Activated CD4-positive, alpha-beta T cell treated with anti-CD3 and anti-CD28 coated beads, Interleukin-10, Interleukin-2, amounts not matched to agents 100 ng/mL and 50 ng/mL, durations not matched to agents 16 hours and 8 hours (primary cell): ENCODE results near the gene ARMH2.

ENCODE experiments used
- DNase-seq: peaks from one replicate; pipeline ENCODE4 v3.0.0-alpha.2; 2020

Gene ARMH2

DNA sequence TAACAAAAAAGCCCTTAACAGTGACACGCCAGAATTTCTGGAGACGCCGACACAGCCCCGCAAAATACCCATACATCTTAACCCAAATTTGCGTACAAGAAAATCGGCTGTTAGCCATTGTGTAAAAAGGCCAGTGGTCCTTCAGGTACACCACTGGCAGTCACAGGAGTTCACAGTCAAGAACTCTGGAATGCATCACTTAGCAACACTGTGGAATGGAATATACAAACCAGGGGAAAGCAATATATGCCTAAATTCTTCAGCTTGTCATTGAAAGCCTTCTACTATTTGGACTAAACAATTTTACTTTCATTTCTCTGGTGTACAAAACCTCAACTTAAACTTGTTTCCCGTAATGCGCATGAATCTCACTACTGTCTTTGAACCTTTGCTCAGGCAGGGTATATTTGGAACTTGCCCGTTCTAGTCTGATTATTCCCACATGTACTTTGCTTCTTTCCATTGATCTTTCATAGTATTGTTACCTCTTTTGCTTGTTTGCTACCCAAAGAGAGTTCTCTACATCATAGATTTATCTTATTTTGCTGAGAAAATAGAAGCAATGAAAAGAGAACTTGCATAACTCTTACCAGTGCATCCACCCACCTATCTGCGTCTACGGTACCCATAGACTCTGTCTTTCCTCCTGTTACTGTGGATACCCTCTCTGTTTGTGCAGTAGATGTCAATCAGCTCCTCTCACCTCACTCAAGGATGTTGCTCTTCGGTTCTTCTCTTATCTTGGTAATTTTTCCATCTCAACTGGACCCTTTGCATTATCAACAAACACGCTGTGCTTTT lies at the start of gene ARMH2:
ARMH2 (minus strand) TSS at position 178 of the 801 bp plus-strand sequence; CDS start at position 118, 60 bp downstream.
- no peak for DNase-seq

DNA sequence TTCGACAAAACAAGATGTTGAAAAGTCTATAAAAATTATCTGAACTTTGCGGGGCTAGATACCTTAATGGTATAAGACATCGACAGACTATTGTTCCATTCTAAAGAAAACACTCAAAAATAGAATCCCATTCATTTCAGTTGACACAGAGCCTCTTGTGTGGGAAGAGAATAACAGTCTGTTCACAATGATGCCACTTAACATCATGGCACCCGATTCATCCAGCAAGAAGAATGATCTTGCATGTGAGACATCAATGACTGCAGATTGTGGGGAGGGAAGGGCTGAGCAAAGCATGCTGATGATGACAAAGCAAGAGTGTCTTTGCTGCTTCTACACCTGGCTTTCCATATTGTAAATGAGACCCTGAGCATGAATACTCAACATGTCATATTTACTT lies 49.7 kb upstream of the ARMH2 start:
- DNase-seq, result no peak

DNA sequence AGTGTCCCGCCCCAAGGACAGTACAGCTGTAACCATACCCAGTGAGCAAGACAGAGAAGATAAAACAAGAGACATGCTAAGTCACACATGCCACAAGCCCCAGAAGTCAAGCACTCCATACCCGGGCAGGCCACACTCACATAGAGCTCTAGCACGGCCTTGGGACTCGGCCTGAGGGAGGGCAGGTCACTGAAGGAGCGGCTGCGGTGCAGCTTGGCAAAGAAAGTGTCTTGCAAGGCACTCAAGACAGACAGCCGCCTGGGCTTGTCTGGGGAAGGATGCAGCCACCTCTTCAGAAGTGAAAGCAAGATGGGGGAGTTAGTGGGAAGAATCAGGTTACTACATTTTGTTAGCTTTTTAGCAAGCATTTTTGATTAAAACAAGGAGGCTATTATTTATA lies 48.7 kb upstream of the ARMH2 start:
- DNase-seq, result no peak

DNA sequence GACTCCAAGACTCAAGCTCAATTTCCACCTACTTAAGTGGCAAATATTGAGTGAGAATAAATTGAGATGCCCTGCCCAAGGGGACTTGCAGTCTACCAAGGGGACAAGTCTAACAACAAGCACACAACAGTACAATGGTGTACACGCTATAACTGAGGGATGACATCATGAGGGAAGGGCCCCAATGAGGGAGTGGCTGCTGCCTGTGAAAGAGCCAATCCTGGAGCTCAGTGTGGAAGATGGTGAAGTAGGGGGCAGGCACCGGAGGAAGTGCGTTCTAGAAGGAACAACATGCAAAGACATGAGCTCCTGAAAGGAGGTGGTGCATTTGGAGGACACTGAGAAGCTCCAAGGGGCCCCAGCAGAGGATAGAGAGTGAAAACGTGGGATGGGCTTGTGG lies 46.9 kb upstream of the ARMH2 start:
- no peak for DNase-seq

DNA sequence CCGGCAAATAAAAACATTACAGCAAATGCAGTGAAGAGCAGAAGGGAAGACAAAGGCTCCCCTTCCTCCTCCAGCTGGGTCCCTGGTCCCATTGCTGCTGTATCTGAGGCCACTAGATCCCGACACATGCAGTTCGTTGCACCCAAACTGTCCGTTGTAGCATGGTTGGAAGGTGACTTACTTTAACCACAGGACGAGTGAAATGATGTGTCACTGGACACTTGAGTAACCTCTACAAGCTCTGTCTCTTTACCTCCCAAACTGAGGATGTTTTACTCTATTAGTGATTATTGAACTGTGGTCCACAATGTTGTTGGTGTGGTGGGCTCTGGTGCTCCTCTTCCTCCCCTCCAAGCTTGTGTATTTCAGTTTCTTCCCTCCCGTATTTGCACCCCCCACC lies 46.2 kb upstream of the ARMH2 start:
- no peak for DNase-seq

DNA sequence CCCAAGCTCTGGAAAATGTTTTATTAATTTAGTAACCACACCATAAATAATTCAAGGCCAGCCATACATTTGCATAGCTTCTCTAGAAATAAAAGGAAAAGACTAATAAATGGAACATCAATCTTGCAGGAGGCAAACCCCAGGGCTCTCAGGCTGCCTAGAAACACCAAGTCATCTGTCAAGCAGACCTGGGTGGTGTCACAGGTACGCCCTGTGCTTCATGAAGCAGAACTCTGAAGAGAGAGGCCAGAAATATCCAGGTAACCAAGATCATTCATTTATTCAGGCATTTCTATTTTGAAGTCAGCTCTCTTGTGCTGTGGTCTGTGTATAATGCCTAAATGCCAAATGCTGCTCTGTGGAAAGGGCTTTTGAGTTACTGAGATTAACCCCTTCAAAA lies 45.3 kb upstream of the ARMH2 start:
- DNase-seq, result no peak

DNA sequence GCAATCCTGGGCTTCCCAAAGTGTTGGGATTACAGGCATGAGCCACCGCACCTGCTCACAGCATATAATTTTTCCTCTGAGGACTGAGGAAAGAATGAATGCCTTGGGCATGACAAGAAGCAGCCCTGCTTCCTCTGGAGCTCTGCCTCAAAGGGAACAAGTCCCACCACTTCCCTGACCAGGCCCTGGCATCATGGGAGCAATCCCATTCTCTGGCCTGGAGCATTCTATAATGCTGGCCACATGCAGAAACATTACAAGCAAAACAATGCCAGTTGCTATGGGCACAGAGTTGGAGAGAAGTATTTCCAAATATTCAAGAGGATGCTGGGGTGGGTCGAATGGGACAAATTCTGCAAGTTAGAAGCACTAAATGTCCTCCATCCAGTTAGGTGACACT lies 41.5 kb upstream of the ARMH2 start:
- no peak for DNase-seq

DNA sequence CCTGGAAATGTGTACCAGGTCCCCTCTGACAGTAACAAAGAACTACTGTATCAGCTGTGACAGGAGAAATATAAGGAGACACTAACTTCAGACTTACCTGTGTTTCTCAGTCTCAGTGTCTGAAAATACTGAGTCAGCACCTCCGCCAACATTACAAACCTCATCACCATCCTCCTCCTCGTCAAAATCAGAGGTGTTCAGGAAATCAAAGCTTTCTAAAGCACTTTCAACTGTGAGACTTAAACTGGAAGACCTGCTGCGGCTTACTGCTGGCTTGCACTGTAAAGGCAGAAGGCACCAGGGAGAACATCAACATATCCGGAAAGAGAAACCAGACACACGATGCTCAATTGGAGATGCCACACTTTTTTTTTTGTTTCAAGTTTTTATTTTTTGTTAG lies 40.3 kb upstream of the ARMH2 start:
- no peak for DNase-seq

DNA sequence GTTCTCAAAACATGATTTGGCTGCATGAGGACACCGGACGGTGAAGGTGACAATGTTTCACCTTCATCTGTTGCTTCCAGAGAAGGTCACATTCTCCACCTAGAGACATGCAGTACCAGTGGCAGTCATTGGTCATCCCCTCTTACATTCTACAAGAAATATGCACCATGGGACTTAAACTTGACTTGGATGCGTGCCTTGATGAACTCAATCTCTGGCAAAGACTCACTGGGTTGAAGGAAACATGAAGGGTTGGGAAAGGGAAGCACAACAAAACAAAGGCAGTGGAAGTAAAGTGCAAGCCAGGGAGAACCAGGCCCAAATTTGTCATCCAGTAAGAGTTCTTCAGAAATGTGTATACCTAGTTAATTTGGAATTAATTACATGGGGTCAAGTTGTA lies 39.4 kb upstream of the ARMH2 start:
- DNase-seq, result no peak

DNA sequence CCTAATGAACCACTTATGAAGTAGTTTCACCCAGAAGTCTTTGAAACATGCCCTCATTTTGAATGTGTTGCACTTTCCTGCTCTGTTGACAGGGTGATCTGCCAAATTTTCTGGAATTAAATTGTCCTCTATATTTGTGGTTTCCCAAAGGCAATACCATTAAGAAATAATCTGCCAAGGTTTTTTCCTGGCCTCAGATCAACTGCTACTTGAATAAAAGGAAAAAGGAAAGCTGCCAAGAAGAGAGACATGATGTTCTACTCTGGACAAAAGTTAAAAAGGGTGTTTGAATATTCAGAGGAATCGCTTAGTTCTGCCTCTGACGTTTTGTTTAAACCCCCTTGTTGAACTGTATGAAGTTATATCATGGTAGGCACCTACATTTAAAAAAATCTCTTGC lies 37.4 kb upstream of the ARMH2 start:
- no peak for DNase-seq

DNA sequence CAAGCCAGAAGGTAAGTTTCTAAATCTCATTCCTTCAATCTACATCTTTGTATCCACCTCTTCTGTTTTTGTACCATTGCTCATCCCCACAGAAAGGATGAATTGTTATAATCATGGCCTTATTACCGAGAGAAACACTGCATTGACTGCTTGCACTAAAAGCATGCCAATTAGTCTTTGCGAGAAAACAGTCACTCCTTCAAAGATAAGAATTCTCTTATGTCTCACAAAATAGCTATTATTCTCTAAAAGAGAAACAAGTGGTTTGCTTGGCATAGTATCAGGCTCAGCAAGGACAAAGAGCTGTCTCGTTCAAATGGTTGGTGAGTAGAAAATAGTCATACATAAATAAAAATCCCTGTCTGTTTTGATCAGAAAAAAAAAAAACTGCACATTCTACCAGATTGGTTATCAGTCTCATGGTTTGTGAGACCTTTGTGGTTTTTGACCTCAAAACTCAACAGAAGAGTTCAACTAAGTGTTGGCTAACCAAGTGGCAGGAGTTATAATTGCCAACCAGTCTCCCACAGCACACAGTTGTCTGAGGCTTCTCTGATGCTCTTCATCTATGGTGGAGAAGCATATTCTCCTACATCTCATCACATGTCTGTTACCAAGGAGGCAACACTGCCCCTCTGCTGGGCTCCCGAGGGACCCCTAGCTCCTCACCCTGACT lies 35.1 kb upstream of the ARMH2 start:
- DNase-seq, result no peak

DNA sequence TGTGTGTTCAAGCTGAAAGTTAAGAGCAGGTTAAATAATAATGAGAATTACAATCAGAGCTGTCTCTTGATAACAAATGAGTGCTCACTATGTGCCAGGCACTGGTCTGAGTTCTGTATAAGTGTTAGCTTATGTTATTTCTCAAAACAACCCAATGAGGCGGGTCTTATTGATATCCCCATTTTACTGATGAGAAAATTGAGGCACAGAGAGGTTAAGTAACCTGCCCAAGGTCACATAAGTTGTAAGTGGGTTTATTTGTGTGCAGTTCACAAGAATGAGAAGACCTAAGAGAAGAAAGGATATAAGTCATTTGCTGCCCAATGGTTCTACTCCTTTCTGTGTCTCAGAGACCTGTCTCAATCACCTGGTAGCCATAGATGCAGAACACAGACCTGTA lies 34.1 kb upstream of the ARMH2 start:
- no peak for DNase-seq

DNA sequence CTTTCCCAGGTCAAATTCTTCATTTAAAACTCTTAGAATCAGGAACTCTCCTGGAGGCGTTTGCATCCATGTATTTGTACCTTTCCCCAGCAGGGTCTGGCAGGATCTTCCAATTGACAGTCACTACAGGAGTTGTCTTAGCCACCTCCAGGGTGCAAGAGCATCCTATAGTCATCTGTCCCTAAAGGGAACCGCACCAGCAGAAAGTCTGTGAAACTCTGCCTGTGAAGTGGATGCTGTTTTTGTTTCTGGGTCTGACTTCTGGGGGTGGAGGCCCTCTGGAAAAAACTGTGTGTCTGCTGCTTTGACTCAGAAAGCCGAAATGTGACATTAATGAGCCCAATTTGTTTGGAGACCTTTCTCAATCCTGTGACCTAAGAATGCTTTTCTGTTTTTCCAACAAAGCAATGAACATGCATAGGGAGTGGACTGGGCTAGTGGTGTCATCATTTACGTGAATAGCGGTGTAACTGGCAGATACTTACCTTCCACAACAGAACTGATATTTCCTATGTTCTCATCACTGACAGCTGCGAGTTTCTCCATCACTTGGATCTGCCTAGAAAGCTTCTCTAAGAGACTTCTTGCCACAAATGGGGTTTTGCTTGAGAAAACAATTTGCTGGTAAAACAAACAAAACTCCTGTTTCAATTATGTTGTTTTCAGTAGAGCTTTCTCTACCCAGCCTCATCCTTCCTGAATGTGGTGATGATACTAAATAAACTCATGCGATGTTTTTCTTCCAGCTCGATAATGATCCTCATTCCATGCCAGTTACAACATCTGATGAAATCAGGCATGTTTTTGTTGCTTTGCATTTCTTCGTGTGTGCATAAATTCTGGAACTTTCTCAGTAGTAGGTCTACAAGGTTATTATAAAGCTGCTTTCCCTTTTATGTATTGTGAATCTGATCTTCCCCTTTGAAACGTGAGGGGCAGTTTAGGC lies 33.3 kb upstream of the ARMH2 start:
- no peak for DNase-seq

DNA sequence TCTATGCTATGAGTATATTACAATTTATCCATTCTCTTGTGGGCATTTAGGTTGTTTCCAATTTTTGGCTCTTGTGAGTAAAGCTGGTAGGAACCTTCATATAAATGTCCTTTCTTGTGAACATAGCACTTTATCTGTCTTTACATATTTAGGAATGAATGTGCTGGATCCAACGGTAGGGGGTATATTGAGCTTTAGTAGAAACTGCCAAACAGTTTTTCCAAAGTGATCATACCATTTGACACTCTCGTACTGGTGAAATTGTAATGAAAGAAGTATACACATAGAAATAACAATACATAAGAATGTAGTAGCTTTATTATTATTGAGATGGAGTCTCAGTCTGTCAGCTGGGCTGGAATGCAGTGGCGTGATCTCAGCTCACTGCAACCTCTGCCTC lies 30.9 kb upstream of the ARMH2 start:
- no peak for DNase-seq

DNA sequence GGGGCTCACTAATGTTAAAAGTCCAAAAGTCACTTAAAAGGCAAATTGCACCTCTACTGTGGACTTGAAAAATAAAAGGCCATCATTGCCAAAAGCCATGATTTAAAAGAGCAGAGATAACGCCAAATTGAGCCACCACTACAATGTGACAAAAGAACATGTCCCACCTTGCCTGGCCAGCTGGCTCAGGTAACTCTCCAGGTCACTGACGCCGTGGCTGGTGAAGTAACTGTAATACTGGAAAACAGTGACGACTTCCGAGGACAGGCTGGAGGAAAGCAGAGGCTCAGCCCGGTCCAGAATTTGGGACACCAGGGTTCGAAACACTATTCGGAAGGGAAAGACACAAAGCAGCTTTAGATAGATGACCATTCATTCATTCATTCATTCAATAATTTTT lies 29.3 kb upstream of the ARMH2 start:
- no peak for DNase-seq

DNA sequence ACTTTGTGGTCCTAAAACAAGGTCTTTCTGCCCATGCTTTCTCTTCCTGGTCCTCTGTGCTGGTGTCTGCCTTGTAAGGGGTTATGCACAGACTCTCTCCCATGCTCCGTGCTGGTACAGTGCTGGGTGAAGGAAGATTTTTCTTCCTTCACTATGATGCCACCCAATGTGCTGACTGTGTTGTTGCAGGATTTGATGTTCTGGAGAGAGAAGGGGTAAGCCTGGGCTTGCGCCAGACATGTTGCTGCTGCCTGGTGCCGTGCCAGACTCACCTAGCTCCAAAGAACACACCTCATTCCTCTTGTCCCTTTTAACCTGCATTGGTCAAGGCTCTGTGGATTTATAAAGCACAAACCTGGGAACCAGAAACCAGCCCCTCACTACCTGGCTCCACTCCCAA lies 28.4 kb upstream of the ARMH2 start:
- DNase-seq, result no peak

DNA sequence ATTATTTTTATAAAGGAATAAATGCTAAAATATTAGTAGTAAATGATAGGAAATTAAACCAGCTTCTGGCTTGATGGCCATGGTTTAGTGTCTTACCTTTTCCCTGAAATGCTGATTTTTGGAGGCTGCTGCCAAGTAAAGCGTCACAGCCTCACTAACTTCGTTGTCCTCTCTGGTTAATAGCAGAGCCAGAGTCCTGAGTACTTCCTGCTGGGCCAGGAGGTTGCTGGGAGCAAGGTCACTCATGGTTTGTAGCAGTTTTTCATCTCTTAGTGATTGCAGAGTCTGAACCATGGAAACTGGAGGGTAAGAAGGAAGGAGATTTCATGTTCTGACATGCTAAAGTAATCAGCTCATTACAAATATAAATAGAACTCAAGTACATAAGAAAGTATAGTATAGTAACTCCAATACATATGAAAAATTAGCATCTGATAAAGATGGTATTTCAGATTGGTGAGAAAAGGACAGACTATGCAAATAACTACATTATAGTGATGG lies 26.5 kb upstream of the ARMH2 start:
- DNase-seq, result no peak

DNA sequence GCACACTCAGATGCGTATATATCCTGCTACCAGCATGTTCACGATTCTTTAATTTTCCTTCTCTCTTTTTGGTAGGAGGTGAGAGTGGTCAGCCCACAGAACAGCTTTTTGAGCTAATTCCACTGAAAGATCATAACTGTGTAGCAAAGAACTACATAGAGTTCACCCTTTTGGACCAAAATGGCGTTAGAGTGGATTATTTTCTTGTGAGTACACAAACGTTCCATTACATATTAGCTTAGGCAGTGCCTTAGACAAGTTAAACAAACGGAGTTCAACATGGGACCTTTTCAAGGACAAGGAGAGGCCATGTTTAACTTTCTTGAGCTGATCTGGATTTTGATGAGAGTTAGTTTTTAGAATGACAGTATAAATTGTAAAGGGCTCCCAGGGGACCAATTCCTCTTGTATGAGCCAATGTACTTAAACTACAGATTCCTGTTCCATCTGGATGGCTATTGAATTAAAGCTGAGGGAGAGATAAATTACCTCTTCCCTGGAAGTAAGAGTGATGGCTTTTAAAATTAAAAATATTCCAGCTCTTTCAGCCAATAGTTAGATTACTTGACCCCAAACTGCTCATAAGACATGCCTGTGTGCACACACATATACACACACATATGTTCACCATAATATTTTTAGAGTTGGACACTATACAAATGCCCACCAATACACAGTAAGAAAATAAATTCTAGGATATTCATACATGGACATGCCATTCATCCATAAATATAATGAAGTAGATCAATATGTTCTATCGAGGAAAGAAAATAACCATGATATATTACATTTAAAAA lies 25.6 kb upstream of the ARMH2 start:
- no peak for DNase-seq

DNA sequence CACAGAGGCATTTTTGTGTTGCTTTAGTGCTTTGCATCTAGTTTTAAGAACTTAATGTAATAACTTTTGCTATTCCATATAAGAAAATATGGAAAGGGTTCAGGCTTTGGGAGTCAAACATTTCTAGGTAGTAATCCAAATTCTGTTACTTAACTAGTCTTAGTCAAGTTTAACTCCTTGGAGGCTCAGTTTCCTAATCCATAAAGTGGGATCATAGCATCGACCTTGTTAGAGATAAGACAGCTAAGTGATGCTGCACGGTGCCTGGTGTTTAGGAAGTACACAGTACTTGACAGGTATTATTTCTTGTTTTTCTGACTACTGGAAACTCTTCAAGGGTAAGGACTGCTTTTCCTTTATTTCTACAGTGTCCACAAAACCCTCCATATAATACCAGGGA lies 24.5 kb upstream of the ARMH2 start:
- DNase-seq, result no peak

DNA sequence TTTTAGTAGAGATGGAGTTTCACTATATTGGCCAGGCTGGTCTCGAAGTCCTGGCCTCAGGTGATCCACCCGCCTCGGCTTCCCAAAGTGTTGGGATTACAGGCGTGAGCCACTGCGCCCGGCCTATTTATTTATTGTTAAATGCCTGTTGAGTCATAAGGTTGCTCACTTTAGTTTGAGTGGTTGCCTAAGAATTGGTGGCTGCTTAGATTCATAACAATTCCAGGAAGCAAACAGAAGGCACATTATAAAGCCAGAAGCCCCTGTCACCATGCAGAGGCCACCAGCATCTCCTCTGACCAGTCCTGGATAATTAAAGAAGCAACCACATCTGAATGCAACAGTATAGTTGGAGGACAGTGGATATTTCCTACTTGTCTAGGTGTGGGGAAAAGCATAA lies 24.0 kb upstream of the ARMH2 start:
- DNase-seq, result no peak

DNA sequence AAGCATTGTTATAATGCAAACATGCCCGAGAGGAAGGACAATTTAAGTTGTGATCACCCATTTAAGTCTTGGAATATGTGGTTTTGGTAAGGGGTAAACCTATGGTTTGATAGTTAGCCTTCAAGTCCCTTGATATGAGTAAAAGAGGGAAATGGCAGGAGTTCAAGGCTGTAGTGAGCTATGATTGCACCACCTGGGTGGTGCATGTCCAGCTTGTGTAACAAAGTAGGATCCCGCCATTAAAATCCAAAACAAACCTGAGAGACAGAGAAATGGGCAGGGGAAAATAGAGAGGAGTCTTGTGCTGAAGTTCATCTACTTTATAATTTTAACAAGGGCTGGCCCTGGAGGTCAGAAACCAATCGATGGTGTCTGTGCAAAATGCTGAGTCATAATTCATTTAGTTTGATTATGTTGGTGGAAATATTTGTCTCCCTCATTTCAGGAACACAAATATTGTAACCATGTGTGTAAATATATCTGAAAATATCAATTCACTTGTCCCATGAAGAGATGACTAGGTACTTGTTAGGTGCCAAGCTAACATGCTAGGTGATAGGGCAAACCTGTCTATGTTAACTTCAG lies 23.2 kb upstream of the ARMH2 start:
- DNase-seq, result no peak

DNA sequence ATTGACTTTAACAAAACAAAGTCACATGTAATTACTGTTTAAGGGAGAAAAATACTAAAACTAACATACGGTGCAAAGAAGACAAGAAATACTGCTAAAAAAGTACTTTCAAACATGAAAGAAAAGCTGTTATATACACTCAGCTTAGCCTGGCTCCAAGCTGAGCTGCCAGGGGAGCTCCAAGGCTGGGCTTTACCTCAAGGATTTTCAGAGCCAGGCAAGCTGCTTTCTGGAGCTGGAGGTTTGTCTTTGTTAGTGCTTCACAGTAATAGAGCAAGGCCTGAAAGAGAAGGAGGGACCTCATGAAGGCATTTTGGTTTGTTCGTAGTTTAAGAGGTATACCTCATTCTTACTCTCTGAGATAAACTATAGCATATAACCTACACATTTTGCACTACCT lies 19.6 kb upstream of the ARMH2 start:
- no peak for DNase-seq
